T-helper 9 cell (primary cell): ENCODE measurements around the gene ZNF764.
"Not testable (repeated sequence)": the region's sequence is repeated elsewhere in the genome, so short reads cannot be mapped to it uniquely, and the experiment has no call there.

Source experiments
- DNase-seq: peaks from one replicate; pipeline ENCODE4 v3.0.0-alpha.2; 2020
- total RNA-seq, 2 donors: gene quantifications; one replicate each; lab custom pipeline; 2026; lab: John Stamatoyannopoulos, UW

ZNF764 gene
- 18.6 to 27.4 reads per million in 2 donors for total RNA-seq

GRCh38 chr16:30557957-30558788 is at the start of gene ZNF764:
Gene ZNF764, minus strand, starts transcription at chr16:30558374. Its CDS starts 192 bp downstream, at chr16:30558182.
- peak; percentile 90 for DNase-seq

GRCh38 chr16:30606004-30606403 is 47.8 kb upstream of the ZNF764 start:
- no peak for DNase-seq

DNA sequence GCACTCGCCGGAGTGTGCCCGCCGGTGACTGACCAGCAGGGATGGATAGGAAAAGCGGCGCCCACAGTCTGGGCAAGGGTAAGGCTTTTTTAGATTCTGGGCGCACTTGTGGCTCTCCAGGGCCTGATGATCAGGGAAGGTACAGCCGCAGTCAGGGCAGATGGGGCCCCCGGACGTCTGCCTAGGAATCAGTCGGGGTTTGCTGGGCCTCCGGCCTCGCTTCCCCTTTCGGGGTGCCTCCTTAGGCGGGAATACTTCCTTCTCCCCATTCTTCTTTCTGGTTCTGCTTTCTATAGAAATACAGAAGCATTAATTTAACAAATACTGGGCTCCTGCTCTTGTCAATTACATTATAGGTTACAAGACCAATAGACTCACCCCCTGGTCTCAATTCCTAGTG is 47.0 kb upstream of the ZNF764 start:
- DNase-seq, result no peak

GRCh38 chr16:30604316-30604947 is 46.3 kb upstream of the ZNF764 start:
- no peak for DNase-seq

- no peak for DNase-seq
Observed at GRCh38 chr16:30603945-30604315, 45.8 kb upstream of the ZNF764 start.

DNA sequence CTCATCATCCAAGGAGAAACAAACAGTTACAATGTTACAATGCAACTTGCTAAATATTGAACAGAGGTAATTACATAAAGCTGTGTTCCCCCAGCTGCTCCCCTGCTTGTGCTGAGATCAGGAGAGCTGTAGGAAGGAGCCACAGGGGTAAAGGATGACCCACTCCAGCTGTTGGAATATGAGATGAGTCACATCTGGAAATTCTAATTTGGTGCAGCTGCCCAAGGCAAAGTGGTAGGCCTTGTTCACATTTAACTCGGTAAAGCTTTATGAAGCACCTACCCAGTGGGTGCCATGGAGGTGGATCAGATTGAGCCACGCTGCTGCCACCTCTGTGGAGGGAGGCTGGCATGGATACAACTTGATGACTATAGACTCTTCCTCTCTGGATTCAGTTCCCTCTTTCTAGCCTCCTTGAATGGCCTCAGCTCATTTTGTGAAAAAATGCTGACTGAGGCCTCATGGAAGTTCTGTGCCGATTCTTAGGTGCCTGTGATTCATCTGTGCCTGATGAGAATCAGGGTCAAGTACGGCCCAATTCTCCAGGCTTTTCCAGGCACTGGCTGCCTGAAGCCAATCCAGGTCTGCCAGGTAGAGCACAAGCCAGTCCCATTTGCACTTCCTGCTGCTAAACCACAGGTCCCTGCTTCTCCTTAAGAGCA is 44.6 kb upstream of the ZNF764 start:
- no peak for DNase-seq

GRCh38 chr16:30601966-30602365 is 43.8 kb upstream of the ZNF764 start:
- DNase-seq, result no peak

DNA sequence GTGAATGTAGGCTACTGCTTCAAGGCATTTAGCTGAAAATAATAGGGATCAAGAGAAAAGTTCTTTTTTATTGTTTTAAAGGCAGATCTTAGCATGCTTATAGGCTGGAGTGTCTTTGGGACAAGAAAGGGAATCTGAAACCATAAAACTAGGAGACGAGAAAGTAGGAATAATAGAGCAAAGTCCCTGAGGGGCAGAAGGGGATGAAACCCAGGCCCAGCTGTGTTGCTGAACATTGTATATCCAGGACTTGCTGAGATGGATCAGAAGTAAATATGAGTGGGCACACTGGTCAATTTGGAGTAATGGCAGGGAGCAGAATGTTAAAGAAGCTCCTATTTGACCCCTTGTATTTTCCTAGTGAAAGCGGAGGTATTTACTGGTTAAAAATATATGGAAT is 42.8 kb upstream of the ZNF764 start:
- no peak for DNase-seq

- DNase-seq, result no peak
Observed at GRCh38 chr16:30600215-30600614, 42.0 kb upstream of the ZNF764 start.

- no peak for DNase-seq
Observed at GRCh38 chr16:30592871-30593270, 34.7 kb upstream of the ZNF764 start.

GRCh38 chr16:30590869-30591268 is 32.7 kb upstream of the ZNF764 start:
- not testable (repeated sequence) for DNase-seq

- DNase-seq, result not testable (repeated sequence)
Observed at GRCh38 chr16:30589582-30589981, 31.4 kb upstream of the ZNF764 start.

DNA sequence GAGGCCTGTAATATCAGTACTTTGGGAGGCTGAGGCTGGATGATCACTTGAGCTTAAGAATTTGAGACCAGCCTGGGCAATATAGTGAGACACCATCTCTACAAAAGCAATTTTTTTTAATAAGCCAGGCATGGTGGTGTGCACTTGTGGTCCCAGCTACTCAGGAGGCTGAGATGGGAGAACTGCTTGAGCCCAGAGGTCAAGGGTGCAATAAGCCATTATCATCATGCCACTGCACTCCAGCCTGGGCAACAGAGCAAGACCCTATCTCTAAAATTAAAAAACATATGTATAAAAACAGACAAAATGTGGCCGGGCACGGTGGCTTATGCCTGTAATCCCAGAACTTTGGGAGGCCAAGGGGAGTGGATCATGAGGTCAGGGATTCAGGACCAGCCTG is 30.5 kb upstream of the ZNF764 start:
- DNase-seq, result no peak

DNA sequence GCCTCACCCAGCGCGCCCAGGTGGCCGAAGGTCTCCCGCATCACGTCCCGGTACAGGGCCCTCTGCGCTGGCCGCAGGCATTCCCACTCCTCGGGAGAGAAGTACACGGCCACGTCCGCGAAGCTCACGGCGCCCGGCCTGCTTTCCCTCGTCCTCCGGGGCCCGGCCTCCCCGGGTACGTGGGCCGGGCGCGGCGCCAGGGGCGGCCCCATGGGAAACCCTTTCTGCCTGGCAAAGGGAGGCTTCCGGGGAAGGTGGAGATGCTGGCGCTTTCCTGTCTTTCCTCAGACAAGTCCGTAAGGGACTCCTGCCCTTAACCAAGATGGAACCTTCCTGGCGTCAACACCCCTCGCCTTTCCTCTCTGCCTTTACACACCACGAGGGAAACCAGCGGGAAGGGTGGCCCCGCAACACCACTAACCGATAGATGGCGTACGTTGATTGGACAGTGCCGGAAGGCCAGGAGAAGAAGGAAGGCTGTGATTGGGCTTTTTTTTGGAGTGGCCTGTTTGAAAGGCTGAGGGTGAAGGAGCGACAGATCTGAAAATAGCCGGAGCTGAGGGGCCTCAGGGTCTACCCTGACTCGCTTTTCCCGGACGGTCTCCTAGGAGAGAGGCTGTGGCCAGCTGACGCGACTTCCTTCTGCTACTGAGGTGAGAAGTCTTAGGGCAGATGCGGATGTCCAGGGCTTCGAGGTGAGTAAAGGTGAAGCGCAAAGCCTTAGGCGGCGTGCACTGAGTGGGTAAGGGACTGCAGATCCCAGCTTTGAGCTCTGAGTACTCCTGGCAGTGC is 27.4 kb upstream of the ZNF764 start, which contains the start of gene ZNF785:
Gene ZNF785, minus strand, starts transcription at position 298 of the 792 bp plus-strand sequence. Its CDS starts 86 bp downstream, at position 212.
- DNase-seq, result peak; percentile 85

DNA sequence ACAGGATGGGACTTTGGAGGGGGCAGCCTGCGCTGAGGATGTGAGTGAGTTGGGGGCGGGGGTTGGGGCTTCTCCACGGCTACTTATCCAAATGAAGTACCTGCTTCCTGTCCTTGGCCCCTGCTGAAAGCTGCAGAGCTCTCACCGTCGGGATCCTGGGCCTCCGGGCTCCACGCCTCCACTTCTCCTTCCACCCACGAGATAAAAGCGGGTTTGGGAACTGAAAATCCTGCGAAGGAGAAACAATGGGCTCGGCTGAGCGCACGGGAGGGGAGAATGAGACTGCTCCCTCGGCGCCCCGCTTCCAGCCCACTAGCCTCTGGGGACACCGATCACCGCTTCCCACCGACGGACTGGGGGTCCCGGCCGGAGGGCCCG is 26.8 kb upstream of the ZNF764 start:
- DNase-seq, result no peak

GRCh38 chr16:30582611-30583340 is 24.6 kb upstream of the ZNF764 start:
- no peak for DNase-seq

DNA sequence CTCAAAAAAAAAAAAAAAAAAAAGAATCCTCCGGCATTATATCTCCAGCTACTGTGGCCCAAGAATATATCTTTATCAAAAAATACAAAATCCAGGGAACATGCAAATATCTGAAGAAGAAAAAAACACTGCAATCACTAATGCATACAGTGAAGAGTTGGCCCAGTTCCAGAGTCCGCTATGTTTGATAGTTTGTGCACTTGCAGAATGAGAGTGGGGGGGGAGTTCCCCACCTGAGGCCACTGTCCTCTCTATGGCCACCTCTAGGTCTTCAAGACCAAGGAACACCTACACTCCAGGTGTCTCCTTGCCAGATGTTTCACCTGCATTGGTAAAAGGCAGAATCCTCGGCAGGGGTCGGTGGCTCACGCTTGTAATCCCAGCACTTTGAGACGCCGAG is 23.3 kb upstream of the ZNF764 start:
- DNase-seq, result no peak

DNA sequence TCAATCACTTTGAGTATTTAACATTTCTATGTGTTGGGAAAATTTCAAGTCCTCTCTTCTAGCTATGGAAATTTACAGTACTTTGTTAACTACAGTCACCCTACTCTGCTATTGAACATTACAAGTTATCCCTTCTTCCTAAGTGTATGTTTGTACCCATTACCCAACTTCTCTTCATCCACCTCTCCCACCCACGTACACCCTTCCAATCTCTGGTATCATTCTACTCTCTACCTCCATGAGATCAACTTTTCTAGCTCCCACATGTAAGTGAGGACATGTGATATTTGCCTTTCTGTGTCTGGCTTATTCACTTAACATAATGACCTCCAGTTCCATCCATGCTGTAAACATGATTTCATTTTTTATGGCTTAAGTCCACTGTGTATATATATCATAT is 16.5 kb upstream of the ZNF764 start:
- no peak for DNase-seq

DNA sequence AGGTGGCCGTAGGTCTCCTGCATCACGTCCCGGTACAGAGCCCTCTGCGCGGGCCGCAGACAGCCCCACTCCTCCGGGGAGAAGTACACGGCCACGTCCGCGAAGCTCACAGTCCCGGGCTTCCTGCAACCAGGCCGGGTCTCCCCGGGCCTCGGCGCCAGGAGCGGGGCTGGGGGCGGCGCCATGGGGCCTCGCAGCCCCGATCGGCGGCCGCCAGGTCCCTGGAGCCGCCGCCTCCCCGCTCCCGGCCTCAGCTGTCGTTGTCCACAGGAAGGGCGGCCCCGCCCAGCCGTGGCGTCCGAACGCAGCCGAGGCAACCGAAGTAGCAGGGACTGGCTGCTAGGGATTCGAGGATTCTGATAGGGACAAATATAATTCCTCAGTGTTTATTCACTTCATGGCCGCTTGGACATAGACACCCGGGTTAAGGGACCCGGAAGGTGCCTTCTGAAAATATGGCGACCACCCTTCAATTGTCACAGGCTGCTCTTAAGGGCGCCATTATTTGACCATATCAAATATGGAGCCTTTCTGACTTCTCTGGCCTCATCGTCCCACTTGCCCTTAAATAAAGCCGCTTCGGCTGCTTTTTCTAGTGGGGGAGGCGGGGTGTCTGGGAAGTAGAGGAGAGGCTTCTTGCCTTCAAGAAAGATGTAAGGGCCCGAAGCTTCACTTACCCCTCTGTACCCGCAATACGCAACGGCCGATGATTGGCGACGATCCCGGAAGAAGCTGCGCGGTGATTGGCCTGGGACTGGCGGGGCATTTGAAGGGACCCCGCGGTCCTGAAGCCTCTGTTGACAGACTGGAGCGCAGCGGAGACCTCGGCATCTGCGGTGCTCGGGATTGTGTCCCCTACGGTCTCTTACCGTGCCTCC is 13.5 kb upstream of the ZNF764 start, which contains the start of gene ZNF688:
Gene ZNF688, minus strand, starts transcription at position 270 of the 878 bp plus-strand sequence. Its CDS starts 85 bp downstream, at position 185.
- DNase-seq, result peak; percentile 90

- no peak for DNase-seq
Observed at GRCh38 chr16:30570636-30571444, 12.7 kb upstream of the ZNF764 start.
